ENCODE data around the gene ATXN10. TPM values are rescaled to one million over a fixed set of nuclear protein-coding genes. Genes with fewer than 3 reads are reported as not detected.

ATXN10 gene
- polyA plus RNA-seq, 3 donors = 60.1 to 106 (median 92.4) TPM

GRCh38 chr22:45649809-45650208, 21.8 kb upstream of the ATXN10 start:
- Histone ChIP-seq H3K79me2 (ENCODE audit: insufficient read depth, low read length) (no peaks in the 10 kb centered on the region), H3K27ac (ENCODE audit: low read depth in 1 of 2, low read length in 2 of 2) (no peak overlapping the region), H2AFZ (ENCODE audit: insufficient read depth, low read depth, low read length, poor library complexity, severe bottlenecking) (no peak overlapping the region), H3K9ac (ENCODE audit: insufficient read depth, low read length, poor library complexity, severe bottlenecking) (no peak overlapping the region), H3K27me3 (ENCODE audit: control insufficient read depth in 2 of 2, insufficient read depth in 2 of 2, low read length in 2 of 2) (peaks cover 4 to 23% of the 10 kb centered on the region in 2 donors), H3K4me2 (replicated peaks; ENCODE audit: extremely low read depth, low read length, poor library complexity, severe bottlenecking) (no peak overlapping the region), H4K20me1 (ENCODE audit: insufficient read depth, low read length) (no peaks in the 10 kb centered on the region), H3K4me1 (ENCODE audit: control insufficient read depth in 1 of 2, insufficient read depth in 2 of 2, low read length in 2 of 2) (peaks cover 5 to 8% of the 10 kb centered on the region in 2 donors), H3K4me3 (replicated peaks in 1 of 3; ENCODE audit: low read depth in 2 of 3, low read length in 3 of 3) (no peak overlapping the region), H3K9me3 (replicated peaks in 1 of 2; ENCODE audit: control insufficient read depth in 1 of 2, insufficient read depth in 1 of 2, low read length in 2 of 2) (peaks cover 0 to 2% of the 10 kb centered on the region in 2 donors), H3K36me3 (replicated peaks in 1 of 2; ENCODE audit: control insufficient read depth in 1 of 2, insufficient read depth in 2 of 2, low read length in 2 of 2) (no peaks in the 10 kb centered on the region)
- TF ChIP-seq CTCF (IDR thresholded peaks at IDR 0.05) = no peak
- H3K9me3 Mint-ChIP-seq = peaks cover 0 to 2% (median 0%) of the 10 kb centered on the region in 7 donors
- intact Hi-C loops (cut with micrococcal nuclease) = loop anchor here (5.0 to 10.0 kb wide), 2 partner anchors 73 to 465 kb away; no protein-coding TSS in a partner anchor
- peaks cover 9% of the 10 kb centered on the region for H3K4me1 Mint-ChIP-seq
- H3K27me3 Mint-ChIP-seq (ENCODE audit: low read depth in 3 of 3) = peaks cover 37 to 69% (median 40%) of the 10 kb centered on the region in 3 donors
- DNase-seq = no peak
- 100% methylated on average over 2 of the region's 6 CpGs for WGBS (ENCODE audit: insufficient coverage)
- no peak overlapping the region for H3K4me3 Mint-ChIP-seq
- H3K36me3 Mint-ChIP-seq = no peaks in the 10 kb centered on the region
- peak overlapping the region in 1 of 7 donors; percentile 71 for H3K27ac Mint-ChIP-seq

GRCh38 chr22:45650721-45651120, 20.9 kb upstream of the ATXN10 start:
- Mint-ChIP-seq H3K27ac (no peak overlapping the region), H3K4me3 (no peak overlapping the region), H3K4me1 (peaks cover 3% of the 10 kb centered on the region), H3K9me3 (peaks cover 0 to 2% (median 0%) of the 10 kb centered on the region in 7 donors), H3K36me3 (no peaks in the 10 kb centered on the region), H3K27me3 (ENCODE audit: low read depth in 3 of 3) (peaks cover 32 to 63% (median 33%) of the 10 kb centered on the region in 3 donors)
- Histone ChIP-seq H3K4me2 (replicated peaks; ENCODE audit: extremely low read depth, low read length, poor library complexity, severe bottlenecking) (no peak overlapping the region), H3K36me3 (replicated peaks in 1 of 2; ENCODE audit: control insufficient read depth in 1 of 2, insufficient read depth in 2 of 2, low read length in 2 of 2) (no peaks in the 10 kb centered on the region), H3K27ac (ENCODE audit: low read depth in 1 of 2, low read length in 2 of 2) (no peak overlapping the region), H3K4me1 (ENCODE audit: control insufficient read depth in 1 of 2, insufficient read depth in 2 of 2, low read length in 2 of 2) (peaks cover 0 to 3% of the 10 kb centered on the region in 2 donors), H3K79me2 (ENCODE audit: insufficient read depth, low read length) (no peaks in the 10 kb centered on the region), H3K9ac (ENCODE audit: insufficient read depth, low read length, poor library complexity, severe bottlenecking) (no peak overlapping the region), H3K9me3 (replicated peaks in 1 of 2; ENCODE audit: control insufficient read depth in 1 of 2, insufficient read depth in 1 of 2, low read length in 2 of 2) (peaks cover 0 to 2% of the 10 kb centered on the region in 2 donors), H4K20me1 (ENCODE audit: insufficient read depth, low read length) (no peaks in the 10 kb centered on the region), H3K27me3 (ENCODE audit: control insufficient read depth in 2 of 2, insufficient read depth in 2 of 2, low read length in 2 of 2) (peaks cover 0 to 16% of the 10 kb centered on the region in 2 donors), H2AFZ (ENCODE audit: insufficient read depth, low read depth, low read length, poor library complexity, severe bottlenecking) (no peak overlapping the region), H3K4me3 (replicated peaks in 1 of 3; ENCODE audit: low read depth in 2 of 3, low read length in 3 of 3) (no peak overlapping the region)
- TF ChIP-seq CTCF (IDR thresholded peaks at IDR 0.05) = no peak
- intact Hi-C loops (cut with micrococcal nuclease) = no loop called here
- DNase-seq = no peak
- 94% methylated on average over 12 of the region's 12 CpGs for WGBS (ENCODE audit: insufficient coverage)

All from CD14-positive monocyte (primary cell).